Tibial nerve (tissue), 4 donors: Measurements from ENCODE around the gene SFMBT1. TPM values are rescaled to one million over a fixed set of nuclear protein-coding genes. Genes with fewer than 3 reads are reported as not detected.

Source experiments
- DNase-seq, 2 donors: peaks; one replicate each; pipeline ENCODE4 v3.0.0-alpha.2; 2019; ENCODE audit warnings: low spot score in 2 of 2
- H3K27ac ChIP-seq, 4 donors: fragments of 200-600 bp; sonication (generic) in 3 of 4; one replicate each; pipeline ENCODE4 v1.5.1; 2017 to 2019; ENCODE audit warnings: mild to moderate bottlenecking in 1 of 4
- H3K27me3 ChIP-seq, 2 donors: fragments of 200-600 bp; sonication (generic) in 1 of 2; one replicate each; pipeline versions ENCODE4 v1.5.1 to v1.6.0; 2017 to 2019
- H3K36me3 ChIP-seq, 3 donors: fragments of 200-600 bp; sonication (generic); one replicate each; pipeline ENCODE4 v1.5.1; 2018 to 2019
- H3K4me1 ChIP-seq, 4 donors: fragments of 200-600 bp; sonication (generic) in 3 of 4; one replicate each; pipeline ENCODE4 v1.5.1; 2017 to 2019
- H3K4me3 ChIP-seq, 4 donors: fragments of 200-600 bp; sonication (generic) in 3 of 4; one replicate each; pipeline ENCODE4 v1.5.1; 2017 to 2019; ENCODE audit warnings: mild to moderate bottlenecking in 1 of 4, moderate library complexity in 1 of 4
- H3K9me3 ChIP-seq, 4 donors: fragments of 200-600 bp; sonication (generic) in 3 of 4; one replicate each; pipeline ENCODE4 v1.5.1; 2017 to 2019
- CTCF ChIP-seq, 5 experiments: fragments of 200-600 bp in 3 of 5; fragments of 450-650 bp in 2 of 5; sonication (generic) in 3 of 5; IDR thresholded peaks; one replicate each; pipeline ENCODE4 v1.5.1; 2016 to 2019; ENCODE audit warnings: antibody characterized with exemption in 5 of 5, mild to moderate bottlenecking in 3 of 5, moderate library complexity in 2 of 5
- EP300 ChIP-seq, 2 donors: sonication (generic); formaldehyde crosslinking; IDR thresholded peaks; one replicate each; pipeline ENCODE4 v1.6.1; 2017; ENCODE audit warnings: antibody characterized with exemption in 2 of 2, mild to moderate bottlenecking in 1 of 2
- POLR2A ChIP-seq, 2 donors: fragments of 450-650 bp; IDR thresholded peaks; one replicate each; pipeline ENCODE4 v1.6.1; 2017; ENCODE audit warnings: antibody characterized with exemption in 2 of 2, mild to moderate bottlenecking in 2 of 2, moderate library complexity in 2 of 2
- WGBS, 2 donors: methylation state at CpG; one replicate each; pipeline ENCODE4 v1.1.5; 2018; 5-methylcytosine and 5-hydroxymethylcytosine counted together
- total RNA-seq, 4 donors: library from RNA; depleted of rRNA; stranded (reverse); fragments of >200 nt; gene quantifications; one replicate each; pipeline ENCODE4 v1.1.0, GENCODE V29; 2016

Gene SFMBT1
- total RNA-seq, 4 donors from 2014 or later = 15.5 to 31.2 (median 18.2) TPM

GRCh38 chr3:52891615-52892081 is 154.2 kb downstream of the SFMBT1 start:
- 60 to 65% methylated on average over 2 of the region's 2 CpGs for WGBS, 2 donors
- peak in 1 of 2 donors; percentile 54 for DNase-seq
- H3K27ac ChIP-seq = peak overlapping the region in 3 of 4 donors; percentile 52 to 82 (median 76)
- H3K36me3 ChIP-seq = no peaks in the 10 kb centered on the region
- H3K4me3 ChIP-seq = no peak overlapping the region
- no peaks in the 10 kb centered on the region for H3K9me3 ChIP-seq
- TF ChIP-seq CTCF (IDR thresholded peaks at IDR 0.05) = no peak
- TF ChIP-seq POLR2A (IDR thresholded peaks at IDR 0.05) = no peak
- TF ChIP-seq EP300 (IDR thresholded peaks at IDR 0.05) = peak in 1 of 2 donors; percentile 41
- peaks cover 0 to 57% (median 46%) of the 10 kb centered on the region in 4 donors for H3K4me1 ChIP-seq
- H3K27me3 ChIP-seq = no peaks in the 10 kb centered on the region

GRCh38 chr3:52891164-52891563 is 154.7 kb downstream of the SFMBT1 start:
- H3K4me1 ChIP-seq = peaks cover 0 to 52% (median 44%) of the 10 kb centered on the region in 4 donors
- no peak for DNase-seq
- peaks cover 0 to 2% (median 0%) of the 10 kb centered on the region in 3 donors for H3K36me3 ChIP-seq
- H3K27ac ChIP-seq = peak overlapping the region in 3 of 4 donors; percentile 52 to 82 (median 76)
- H3K27me3 ChIP-seq = no peaks in the 10 kb centered on the region
- no peak for TF ChIP-seq CTCF (IDR thresholded peaks at IDR 0.05)
- TF ChIP-seq EP300 (IDR thresholded peaks at IDR 0.05) = no peak
- TF ChIP-seq POLR2A (IDR thresholded peaks at IDR 0.05) = no peak
- WGBS, 2 donors = 80 to 87% methylated on average over 9 of the region's 9 CpGs
- H3K4me3 ChIP-seq = no peak overlapping the region
- H3K9me3 ChIP-seq = no peaks in the 10 kb centered on the region

GRCh38 chr3:52890735-52891134 is 155.1 kb downstream of the SFMBT1 start:
- 96 to 98% methylated on average over 5 of the region's 5 CpGs for WGBS, 2 donors
- DNase-seq = no peak
- no peaks in the 10 kb centered on the region for H3K27me3 ChIP-seq
- no peak overlapping the region for H3K4me3 ChIP-seq
- no peak for TF ChIP-seq EP300 (IDR thresholded peaks at IDR 0.05)
- TF ChIP-seq CTCF (IDR thresholded peaks at IDR 0.05) = no peak
- TF ChIP-seq POLR2A (IDR thresholded peaks at IDR 0.05) = no peak
- no peaks in the 10 kb centered on the region for H3K9me3 ChIP-seq
- peak overlapping the region in 1 of 4 donors; percentile 82 for H3K27ac ChIP-seq
- H3K36me3 ChIP-seq = peaks cover 0 to 6% (median 0%) of the 10 kb centered on the region in 3 donors
- peaks cover 0 to 48% (median 41%) of the 10 kb centered on the region in 4 donors for H3K4me1 ChIP-seq

- Histone ChIP-seq H3K4me1 (peaks cover 0 to 39% (median 34%) of the 10 kb centered on the region in 4 donors), H3K4me3 (no peak overlapping the region), H3K27ac (no peak overlapping the region), H3K36me3 (peaks cover 0 to 14% (median 0%) of the 10 kb centered on the region in 3 donors), H3K9me3 (no peaks in the 10 kb centered on the region), H3K27me3 (no peaks in the 10 kb centered on the region)
- 78 to 80% methylated on average over 8 of the region's 8 CpGs for WGBS, 2 donors
- DNase-seq = no peak
- TF ChIP-seq CTCF (IDR thresholded peaks at IDR 0.05) (no peak), POLR2A (IDR thresholded peaks at IDR 0.05) (no peak)
Observed at GRCh38 chr3:52889901-52890300, 156.0 kb downstream of the SFMBT1 start.

GRCh38 chr3:52887166-52887565 is 158.7 kb downstream of the SFMBT1 start:
- no peak for DNase-seq
- no peaks in the 10 kb centered on the region for H3K9me3 ChIP-seq
- no peaks in the 10 kb centered on the region for H3K27me3 ChIP-seq
- no peak overlapping the region for H3K4me3 ChIP-seq
- WGBS, 2 donors = 87 to 91% methylated on average over 4 of the region's 4 CpGs
- peaks cover 0 to 13% (median 12%) of the 10 kb centered on the region in 4 donors for H3K4me1 ChIP-seq
- H3K27ac ChIP-seq = no peak overlapping the region
- H3K36me3 ChIP-seq = peaks cover 0 to 14% (median 0%) of the 10 kb centered on the region in 3 donors
- TF ChIP-seq CTCF (IDR thresholded peaks at IDR 0.05) (no peak), EP300 (IDR thresholded peaks at IDR 0.05) (no peak), POLR2A (IDR thresholded peaks at IDR 0.05) (no peak)
